Natural killer cell (primary cell): ENCODE data around the gene RBP5. TPM values are rescaled to one million over a fixed set of nuclear protein-coding genes. Genes with fewer than 3 reads are reported as not detected.

Source experiments
- ATAC-seq, 3 donors: fragments of 150-1000 bp in 2 of 3; fragments of 200-7000 bp in 1 of 3; cut with Tn5 transposase; 1 replicate in 1 of 3; 2 replicates in 2 of 3; pipeline ENCODE4 v1.10.0; 2021; ENCODE audit warnings: mild to moderate bottlenecking in 2 of 3, moderate library complexity in 2 of 3
- DNase-seq, 2 donors: peaks; one replicate each; pipeline versions ENCODE4 v3.0.0 to v3.0.0-alpha.2; 2013 to 2021; ENCODE audit warnings: mixed read lengths in 1 of 2
- H3K27ac ChIP-seq: one replicate; pipeline ENCODE4 v1.5.1; 2013; ENCODE audit warnings: mild to moderate bottlenecking, low read length
- H3K27me3 ChIP-seq: one replicate; pipeline ENCODE4 v1.6.1; 2013; ENCODE audit warnings: low read length; ENCODE audit not compliant: control insufficient read depth, insufficient read depth
- H3K36me3 ChIP-seq: one replicate; pipeline ENCODE4 v1.6.1; 2013; ENCODE audit warnings: low read length; ENCODE audit not compliant: control insufficient read depth, insufficient read depth
- H3K4me1 ChIP-seq: one replicate; pipeline ENCODE4 v1.6.1; 2013; ENCODE audit warnings: low read length; ENCODE audit not compliant: control insufficient read depth, insufficient read depth
- H3K4me3 ChIP-seq: one replicate; pipeline ENCODE4 v1.5.1; 2013; ENCODE audit warnings: low read length
- H3K9me3 ChIP-seq: one replicate; pipeline ENCODE4 v1.6.1; 2013; ENCODE audit warnings: low read length; ENCODE audit not compliant: control insufficient read depth, insufficient read depth
- H3K27ac Mint-ChIP-seq, 2 donors: one replicate each; pipeline ENCODE4 v1.8.0; 2022; ENCODE audit warnings: mild to moderate bottlenecking in 2 of 2, mixed read lengths in 2 of 2, moderate library complexity in 1 of 2
- H3K27me3 Mint-ChIP-seq, 2 donors: one replicate each; pipeline ENCODE4 v1.8.0; 2022; ENCODE audit warnings: low read depth in 2 of 2, mixed read lengths in 2 of 2
- H3K36me3 Mint-ChIP-seq: one replicate; pipeline ENCODE4 v1.8.0; 2022; ENCODE audit warnings: mixed read lengths
- H3K4me1 Mint-ChIP-seq, 2 donors: one replicate each; pipeline ENCODE4 v1.8.0; 2022; ENCODE audit warnings: mixed read lengths in 2 of 2
- H3K4me3 Mint-ChIP-seq: one replicate; pipeline ENCODE4 v1.8.0; 2022; ENCODE audit warnings: mild to moderate bottlenecking, moderate library complexity, mixed read lengths
- H3K9me3 Mint-ChIP-seq, 2 donors: one replicate each; pipeline ENCODE4 v1.8.0; 2022; ENCODE audit warnings: mixed read lengths in 2 of 2
- CTCF ChIP-seq: fragments of 200-600 bp; IDR thresholded peaks from one replicate; pipeline ENCODE4 v1.8.0; 2022; ENCODE audit warnings: antibody characterized with exemption
- WGBS: methylation state at CpG from one replicate; pipeline ENCODE4 v1.1.7; 2013; ENCODE audit warnings: missing lambda C conversion rate; ENCODE audit not compliant: insufficient coverage; 5-methylcytosine and 5-hydroxymethylcytosine counted together
- intact Hi-C: fragments of 100-400 bp; cut with micrococcal nuclease; formaldehyde crosslinking; loops from one replicate; pipeline ENCODE4 v1.14.2; 2022
- total RNA-seq, 4 donors: library from RNA; stranded (reverse); fragments of 120-200 nt in 1 of 4; gene quantifications; one replicate each; pipeline versions ENCODE4 v1.2.3 to v1.2.4, GENCODE V29; 2013 to 2022

RBP5 gene
- total RNA-seq, 3 donors from 2014 or later (not counting 1 experiment from before 2014, with no cell fraction given) = not detected

- Mint-ChIP-seq H3K4me1 (peaks cover 11% of the 10 kb centered on the region in 2 donors), H3K4me3 (no peak overlapping the region), H3K27ac (no peak overlapping the region), H3K27me3 (peaks cover 15 to 25% of the 10 kb centered on the region in 2 donors), H3K36me3 (no peaks in the 10 kb centered on the region), H3K9me3 (no peaks in the 10 kb centered on the region)
- Histone ChIP-seq H3K9me3 (no peaks in the 10 kb centered on the region), H3K4me1 (peaks cover 6% of the 10 kb centered on the region), H3K27me3 (peaks cover 2% of the 10 kb centered on the region), H3K36me3 (peaks cover 12% of the 10 kb centered on the region), H3K4me3 (no peak overlapping the region), H3K27ac (no peak overlapping the region)
- no peak for ATAC-seq
- DNase-seq = no peak
- no peak for TF ChIP-seq CTCF
- intact Hi-C loops = no loop called here
- WGBS = 88% methylated on average over 4 of the region's 4 CpGs
Measured at GRCh38 chr12:7161327-7161726, 32.6 kb upstream of the RBP5 start.

- Histone ChIP-seq H3K9me3 (no peaks in the 10 kb centered on the region), H3K27ac (no peak overlapping the region), H3K4me3 (no peak overlapping the region), H3K36me3 (peaks cover 22% of the 10 kb centered on the region), H3K27me3 (peaks cover 2% of the 10 kb centered on the region), H3K4me1 (peaks cover 6% of the 10 kb centered on the region)
- WGBS = 76% methylated on average over 7 of the region's 7 CpGs
- H3K9me3 Mint-ChIP-seq = no peaks in the 10 kb centered on the region
- ATAC-seq (no peak), DNase-seq (no peak)
- no peak for TF ChIP-seq CTCF
- intact Hi-C loops = no loop called here
- peaks cover 13 to 20% of the 10 kb centered on the region in 2 donors for H3K27me3 Mint-ChIP-seq
- H3K4me3 Mint-ChIP-seq = no peak overlapping the region
- peaks cover 11% of the 10 kb centered on the region in 2 donors for H3K4me1 Mint-ChIP-seq
- H3K27ac Mint-ChIP-seq = no peak overlapping the region
- no peaks in the 10 kb centered on the region for H3K36me3 Mint-ChIP-seq
Measured at GRCh38 chr12:7160183-7160582, 31.5 kb upstream of the RBP5 start.

GRCh38 chr12:7158781-7159609 lies 30.3 kb upstream of the RBP5 start:
- Mint-ChIP-seq H3K27ac (no peak overlapping the region), H3K27me3 (peaks cover 13 to 14% of the 10 kb centered on the region in 2 donors), H3K36me3 (no peaks in the 10 kb centered on the region), H3K4me1 (peaks cover 11% of the 10 kb centered on the region in 2 donors), H3K9me3 (no peaks in the 10 kb centered on the region), H3K4me3 (no peak overlapping the region)
- Histone ChIP-seq H3K4me3 (no peak overlapping the region), H3K36me3 (peaks cover 34% of the 10 kb centered on the region), H3K27ac (no peak overlapping the region), H3K4me1 (peaks cover 6% of the 10 kb centered on the region), H3K27me3 (peaks cover 2% of the 10 kb centered on the region), H3K9me3 (no peaks in the 10 kb centered on the region)
- intact Hi-C loops = no loop called here
- DNase-seq (no peak), ATAC-seq (no peak)
- no peak for TF ChIP-seq CTCF
- 85% methylated on average over 10 of the region's 10 CpGs for WGBS
